ENCODE results near the gene PSAP.
A peak's percentile ranks its signal among the peaks of the same experiment; 100 is the strongest.

The PSAP gene

DNA sequence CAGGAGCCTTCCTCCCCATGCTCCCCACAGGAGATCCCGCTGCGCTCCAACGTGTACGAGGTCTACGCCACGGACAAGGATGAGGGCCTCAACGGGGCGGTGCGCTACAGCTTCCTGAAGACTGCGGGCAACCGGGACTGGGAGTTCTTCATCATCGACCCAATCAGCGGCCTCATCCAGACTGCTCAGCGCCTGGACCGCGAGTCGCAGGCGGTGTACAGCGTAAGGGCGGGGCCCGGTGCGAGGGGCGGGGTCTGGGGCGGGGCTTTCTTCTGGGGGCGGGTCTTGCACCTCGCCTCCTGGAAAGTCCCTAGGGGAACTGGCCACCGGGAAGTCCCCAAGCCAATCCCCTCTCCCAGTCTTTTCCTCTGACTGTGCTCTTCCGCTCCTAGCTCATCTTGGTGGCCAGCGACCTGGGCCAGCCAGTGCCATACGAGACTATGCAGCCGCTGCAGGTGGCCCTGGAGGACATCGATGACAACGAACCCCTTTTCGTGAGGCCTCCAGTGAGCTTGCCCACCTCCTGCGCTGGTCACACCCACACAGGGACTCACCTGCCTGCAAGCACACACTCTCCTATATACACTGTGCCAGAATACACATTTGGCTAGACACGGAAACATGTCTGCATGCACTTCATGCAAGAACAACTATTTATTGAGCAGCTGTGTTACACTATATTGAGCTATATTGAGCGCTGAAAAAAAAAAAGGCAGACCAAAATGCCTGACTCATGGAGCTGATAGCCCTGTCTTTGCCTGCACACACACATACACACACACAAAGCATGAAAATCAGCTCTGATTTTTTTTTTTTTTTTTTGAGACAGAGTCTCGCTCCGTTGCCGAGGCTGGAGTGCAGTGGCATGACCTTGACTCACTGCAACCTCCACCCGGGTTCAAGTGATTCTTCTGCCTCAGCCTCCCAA is 45.0 kb downstream of the PSAP start:
- DNase-seq = peak; percentile 17 to 51

DNA sequence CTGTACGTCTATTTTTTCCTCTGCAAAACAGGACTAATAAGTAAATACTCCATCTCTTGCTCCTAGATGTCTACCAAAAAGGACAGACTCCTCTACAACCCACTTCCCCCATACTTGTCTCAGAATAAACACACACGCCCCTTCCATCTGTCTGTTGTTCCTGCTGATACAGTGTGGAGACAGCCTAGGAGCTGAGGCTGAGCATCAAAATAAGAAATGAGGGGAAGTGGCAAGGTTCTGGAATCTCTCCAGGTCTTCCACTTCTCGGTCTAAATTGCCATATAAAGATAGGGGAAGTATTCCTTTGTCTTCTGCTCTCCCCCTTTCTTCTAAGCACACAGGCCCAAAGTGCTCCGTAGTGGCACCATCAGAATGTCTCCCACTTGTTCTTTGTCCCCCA is 47.0 kb downstream of the PSAP start:
- no peak for DNase-seq

DNA sequence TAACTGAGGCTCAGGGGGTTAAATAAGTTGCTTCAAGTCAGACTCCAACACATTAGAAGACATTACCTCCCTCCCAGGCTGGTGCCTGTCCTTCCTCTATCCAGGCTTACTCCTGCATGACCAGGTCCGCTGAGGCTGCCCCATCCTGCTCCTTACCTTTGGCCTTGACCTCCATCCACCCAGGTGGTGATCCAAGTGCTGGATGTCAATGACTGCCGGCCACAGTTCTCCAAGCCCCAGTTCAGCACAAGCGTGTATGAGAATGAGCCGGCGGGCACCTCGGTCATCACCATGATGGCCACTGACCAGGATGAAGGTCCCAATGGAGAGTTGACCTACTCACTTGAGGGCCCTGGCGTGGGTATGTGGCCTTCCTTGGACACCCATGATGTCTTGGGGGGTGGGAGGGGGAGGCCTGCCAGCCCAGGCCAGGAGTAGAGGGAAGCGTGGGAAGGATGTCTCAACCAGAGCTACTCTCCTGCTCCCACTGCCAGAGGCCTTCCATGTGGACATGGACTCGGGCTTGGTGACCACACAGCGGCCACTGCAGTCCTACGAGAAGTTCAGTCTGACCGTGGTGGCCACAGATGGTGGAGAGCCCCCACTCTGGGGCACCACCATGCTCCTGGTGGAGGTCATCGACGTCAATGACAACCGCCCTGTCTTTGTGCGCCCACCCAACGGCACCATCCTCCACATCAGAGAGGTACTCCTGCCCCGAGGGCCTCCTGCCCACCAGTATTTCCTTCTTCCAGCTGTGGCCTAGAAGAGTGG is 48.1 kb downstream of the PSAP start:
- DNase-seq = no peak

- DNase-seq = no peak
Observed at GRCh38 chr10:71802235-71802634, 48.8 kb downstream of the PSAP start.

DNA sequence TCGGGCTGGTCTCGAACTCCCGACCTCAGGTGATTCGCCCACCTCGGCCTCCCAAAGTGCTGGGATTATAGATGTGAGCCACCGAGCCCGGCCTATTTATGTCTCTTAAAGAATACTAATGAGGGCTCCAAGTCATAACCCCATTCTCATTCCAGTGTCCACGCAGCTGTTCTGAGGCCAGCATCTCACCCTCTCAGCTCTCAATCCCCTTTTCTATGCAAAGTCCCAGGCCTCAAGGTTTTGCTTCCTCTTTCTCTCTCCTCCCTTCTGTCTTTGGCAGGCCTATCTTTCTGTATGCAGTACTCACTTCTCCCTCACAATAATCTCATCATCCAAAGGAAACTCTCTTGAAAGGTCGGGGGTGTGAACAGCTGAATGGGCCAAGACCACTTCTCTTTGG is 49.7 kb downstream of the PSAP start:
- no peak for DNase-seq

DNA sequence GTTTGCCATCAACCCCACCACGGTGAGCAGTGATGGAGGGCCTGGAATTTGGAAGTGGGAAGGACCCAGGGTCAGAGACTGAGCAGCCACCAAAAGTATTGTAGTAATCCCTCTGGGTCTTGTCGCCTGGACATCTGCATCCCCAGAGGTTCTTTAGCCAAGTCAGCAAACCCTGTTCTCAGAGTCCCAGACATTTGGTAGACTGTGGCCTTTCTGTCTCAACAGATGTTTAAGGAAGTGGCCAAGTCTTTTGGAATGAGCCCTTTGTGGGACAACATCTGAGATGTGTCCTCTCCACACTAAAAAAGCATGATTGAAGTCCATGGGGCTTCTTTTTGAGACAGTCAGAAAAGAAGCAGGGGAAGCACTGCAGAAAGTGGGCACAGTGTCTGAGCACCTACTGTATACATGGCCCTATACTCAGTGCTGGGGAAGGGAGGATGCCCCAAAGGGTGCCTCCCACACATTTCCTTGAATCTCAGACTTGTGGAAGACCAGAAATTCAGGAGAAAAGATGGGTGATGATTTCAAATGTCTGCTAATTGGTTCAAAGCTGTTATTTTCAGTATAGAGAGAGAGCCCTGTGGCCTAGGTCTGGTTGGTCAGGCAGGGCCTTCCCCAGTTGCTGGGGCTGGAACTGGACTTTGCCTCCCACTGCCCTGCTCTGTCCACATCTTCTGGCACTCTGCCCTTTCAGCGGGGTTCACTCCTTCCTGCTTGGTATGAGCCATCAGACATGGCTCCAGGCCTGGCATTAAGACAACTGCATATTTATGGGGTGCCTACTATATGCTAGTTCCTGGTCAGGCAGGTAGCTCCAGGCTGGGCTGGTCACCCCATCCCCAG is 51.2 kb downstream of the PSAP start:
- no peak for DNase-seq

DNA sequence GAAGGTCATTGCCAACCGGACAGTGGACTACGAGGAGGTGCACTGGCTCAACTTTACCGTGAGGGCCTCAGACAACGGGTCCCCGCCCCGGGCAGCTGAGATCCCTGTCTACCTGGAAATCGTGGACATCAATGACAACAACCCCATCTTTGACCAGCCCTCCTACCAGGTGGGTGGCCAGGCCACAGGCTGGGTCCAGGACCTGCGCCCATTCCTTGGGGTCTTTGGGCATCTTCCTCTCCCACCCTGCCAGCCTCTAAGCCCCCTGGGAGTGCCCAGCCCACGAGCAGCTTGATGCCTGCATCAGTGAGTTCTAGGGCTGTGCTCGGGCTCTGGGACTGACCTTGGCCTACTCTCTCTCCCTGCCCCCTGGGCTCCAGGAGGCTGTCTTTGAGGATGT is 51.9 kb downstream of the PSAP start:
- no peak for DNase-seq

- no peak for DNase-seq
Observed at GRCh38 chr10:71798308-71798624, 52.8 kb downstream of the PSAP start.

- DNase-seq = no peak
Observed at GRCh38 chr10:71797533-71798307, 53.3 kb downstream of the PSAP start.

DNA sequence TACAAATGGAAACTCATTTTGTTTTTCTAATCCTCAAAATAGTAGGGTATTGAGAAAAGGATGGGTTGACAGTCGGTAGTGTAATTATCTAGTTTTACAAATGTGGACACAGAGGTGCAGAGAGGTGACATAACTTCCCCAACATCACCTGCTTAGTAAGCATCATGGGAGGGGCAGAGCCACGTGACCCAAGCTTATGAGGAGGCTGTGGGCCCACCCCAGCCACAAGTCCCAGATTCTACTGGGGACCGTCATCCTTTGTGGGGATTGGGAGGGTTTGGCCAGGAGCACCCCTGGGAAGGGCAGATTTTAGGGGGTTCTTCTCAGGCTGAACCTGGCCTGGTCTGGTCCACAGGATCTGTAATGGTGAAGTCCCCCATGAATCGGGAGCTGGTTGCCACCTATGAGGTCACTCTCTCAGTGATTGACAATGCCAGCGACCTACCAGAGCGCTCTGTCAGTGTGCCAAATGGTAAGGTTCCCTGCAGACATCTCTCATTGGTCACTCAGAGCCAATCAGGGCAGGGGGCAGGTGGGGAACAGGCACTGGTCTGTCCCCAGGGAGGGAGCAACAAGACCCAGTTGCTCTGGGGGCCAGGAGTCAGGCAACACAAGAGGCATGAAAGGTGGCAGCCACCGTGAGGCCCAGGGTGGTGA is 54.2 kb downstream of the PSAP start:
- no peak for DNase-seq

GRCh38 chr10:71795248-71795647 is 55.8 kb downstream of the PSAP start:
- no peak for DNase-seq

- no peak for DNase-seq
Observed at GRCh38 chr10:71790749-71791440, 60.2 kb downstream of the PSAP start.

GRCh38 chr10:71789871-71790270 is 61.2 kb downstream of the PSAP start:
- no peak for DNase-seq

DNA sequence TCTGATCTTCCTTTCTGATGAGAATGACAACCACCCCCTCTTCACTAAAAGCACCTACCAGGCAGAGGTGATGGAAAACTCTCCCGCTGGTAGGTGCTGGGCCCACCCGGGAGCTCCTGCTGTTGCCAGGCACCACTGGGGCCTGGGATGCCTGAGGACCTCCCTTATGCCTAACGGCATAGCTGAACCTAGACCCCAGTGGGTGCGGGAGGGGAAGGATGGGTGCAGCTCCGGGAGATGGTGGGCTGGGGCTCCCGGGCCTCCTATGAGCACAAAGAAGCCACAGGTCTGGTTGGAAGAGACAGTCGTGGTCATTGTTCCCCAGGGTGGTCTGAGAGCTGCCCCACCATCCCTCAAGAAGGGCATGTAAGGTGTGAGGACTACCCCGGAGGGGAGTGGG is 62.1 kb downstream of the PSAP start:
- DNase-seq = no peak

DNA sequence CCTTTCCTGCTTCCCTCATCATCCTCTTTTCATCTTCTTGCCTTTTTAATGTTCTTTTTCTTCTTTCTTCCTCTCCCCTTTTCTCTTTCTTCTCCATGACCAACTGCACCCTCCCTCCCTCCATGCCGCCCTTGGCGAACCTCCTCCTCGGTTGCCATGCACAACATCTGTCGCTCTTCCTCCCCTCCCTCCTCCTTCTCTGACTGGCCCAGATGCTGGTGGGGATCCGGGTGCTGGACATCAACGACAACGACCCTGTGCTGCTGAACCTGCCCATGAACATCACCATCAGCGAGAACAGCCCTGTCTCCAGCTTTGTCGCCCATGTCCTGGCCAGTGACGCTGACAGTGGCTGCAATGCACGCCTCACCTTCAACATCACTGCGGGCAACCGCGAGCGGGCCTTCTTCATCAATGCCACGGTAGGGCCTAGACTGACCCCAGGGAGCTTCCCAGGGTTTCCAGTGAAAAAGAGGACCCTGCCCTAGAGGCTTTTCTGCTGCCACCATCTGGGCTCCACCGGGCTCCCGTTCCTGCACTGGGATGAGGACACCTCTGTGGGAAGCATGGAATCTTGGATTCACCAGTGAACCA is 66.3 kb downstream of the PSAP start:
- no peak for DNase-seq

- no peak for DNase-seq
Observed at GRCh38 chr10:71783917-71784678, 67.0 kb downstream of the PSAP start.

DNA sequence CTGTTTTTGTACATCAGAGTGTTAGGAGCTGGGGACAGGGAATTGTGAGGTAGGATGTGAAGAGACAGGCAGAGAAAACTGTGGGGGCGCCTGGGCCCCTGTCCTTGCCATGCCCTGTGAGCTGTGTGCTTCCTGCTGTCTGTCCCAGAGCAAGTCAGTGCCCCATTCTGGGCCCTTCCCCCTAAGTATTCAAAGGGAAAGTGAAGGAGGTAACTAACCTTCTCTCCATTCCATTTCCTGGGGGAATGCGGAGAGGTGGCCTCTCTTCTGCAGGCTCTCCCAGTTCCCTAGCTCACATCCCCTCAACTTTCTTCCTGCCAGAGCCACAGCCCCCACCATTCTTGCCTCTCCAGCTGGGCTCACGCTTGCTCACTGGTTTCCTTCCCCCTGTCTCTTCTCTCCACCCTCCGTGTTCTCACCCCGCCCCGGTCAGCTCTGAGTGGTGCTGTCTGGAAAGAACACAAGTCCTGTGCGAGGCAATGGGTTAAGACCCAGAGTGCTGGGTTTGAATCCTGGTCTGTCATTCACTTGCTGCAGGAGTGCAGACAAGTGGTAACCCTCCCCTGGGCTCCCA is 68.0 kb downstream of the PSAP start:
- no peak for DNase-seq

- no peak for DNase-seq
Observed at GRCh38 chr10:71782221-71782916, 68.7 kb downstream of the PSAP start.

GRCh38 chr10:71780719-71781118 is 70.3 kb downstream of the PSAP start:
- no peak for DNase-seq
